ENCODE results near the gene ERN2. TPM values are rescaled to one million over a fixed set of nuclear protein-coding genes. Genes with fewer than 3 reads are reported as not detected.
A peak's percentile ranks its signal among the peaks of the same experiment; 100 is the strongest.

ERN2 gene
- total and polyA plus RNA-seq, 2 donors (not counting 1 experiment from before 2014, with no cell fraction given) = 0.83 TPM; not detected in 1

GRCh38 chr16:23734176-23734893, 21.3 kb upstream of the ERN2 start:
- Histone ChIP-seq H3K27me3 (ENCODE audit: control insufficient read depth, insufficient read depth, low read length) (no peaks in the 10 kb centered on the region), H3K4me1 (ENCODE audit: control insufficient read depth, extremely low read depth, insufficient read depth, low read length) (no peaks in the 10 kb centered on the region), H3K4me3 (replicated peaks in 1 of 4; ENCODE audit: control extremely low read depth in 1 of 4, insufficient read depth in 1 of 4, low read depth in 3 of 4, low read length in 4 of 4) (no peak overlapping the region), H3K36me3 (ENCODE audit: control insufficient read depth, insufficient read depth, low read length) (no peaks in the 10 kb centered on the region), H4K20me1 (ENCODE audit: control insufficient read depth, extremely low read depth, insufficient read depth, low read length) (no peaks in the 10 kb centered on the region), H3K27ac (ENCODE audit: insufficient read depth, low read length) (no peak overlapping the region), H3K4me2 (ENCODE audit: extremely low read depth, insufficient read depth, low read length) (peak overlapping the region; percentile 71), H3K9ac (ENCODE audit: insufficient read depth, low read length) (no peak overlapping the region), H3K79me2 (ENCODE audit: control insufficient read depth, insufficient read depth, low read length) (no peaks in the 10 kb centered on the region), H2AFZ (ENCODE audit: low read length) (peak overlapping the region; percentile 26), H3K9me3 (ENCODE audit: control insufficient read depth, insufficient read depth, low read depth, low read length) (no peaks in the 10 kb centered on the region)
- TF ChIP-seq EZH2 (IDR thresholded peaks at IDR 0.05; ENCODE audit: low read length, missing control alignments) (no peak), CTCF (conservative IDR thresholded peaks at IDR 0.05 in 1 of 2, IDR thresholded peaks at IDR 0.05 in 1 of 2; ENCODE audit: low read depth in 1 of 2, low read length in 2 of 2) (no peak)
- DNase-seq (ENCODE audit: low read depth in 2 of 2) = no peak

- DNase-seq (ENCODE audit: low read depth in 2 of 2) = peak; percentile 17 to 90
- H4K20me1 ChIP-seq (ENCODE audit: control insufficient read depth, extremely low read depth, insufficient read depth, low read length) = no peaks in the 10 kb centered on the region
- H3K9me3 ChIP-seq (ENCODE audit: control insufficient read depth, insufficient read depth, low read depth, low read length) = no peaks in the 10 kb centered on the region
- H3K4me1 ChIP-seq (ENCODE audit: control insufficient read depth, extremely low read depth, insufficient read depth, low read length) = no peaks in the 10 kb centered on the region
- no peaks in the 10 kb centered on the region for H3K27me3 ChIP-seq (ENCODE audit: control insufficient read depth, insufficient read depth, low read length)
- no peak for TF ChIP-seq EZH2 (IDR thresholded peaks at IDR 0.05; ENCODE audit: low read length, missing control alignments)
- H3K4me2 ChIP-seq (ENCODE audit: extremely low read depth, insufficient read depth, low read length) = no peak overlapping the region
- no peak overlapping the region for H3K9ac ChIP-seq (ENCODE audit: insufficient read depth, low read length)
- H3K79me2 ChIP-seq (ENCODE audit: control insufficient read depth, insufficient read depth, low read length) = no peaks in the 10 kb centered on the region
- H3K4me3 ChIP-seq (replicated peaks in 1 of 4; ENCODE audit: control extremely low read depth in 1 of 4, insufficient read depth in 1 of 4, low read depth in 3 of 4, low read length in 4 of 4) = no peak overlapping the region
- H2AFZ ChIP-seq (ENCODE audit: low read length) = peak overlapping the region; percentile 10
- no peaks in the 10 kb centered on the region for H3K36me3 ChIP-seq (ENCODE audit: control insufficient read depth, insufficient read depth, low read length)
- no peak overlapping the region for H3K27ac ChIP-seq (ENCODE audit: insufficient read depth, low read length)
Observed at GRCh38 chr16:23729503-23730424, 16.7 kb upstream of the ERN2 start.

- H2AFZ ChIP-seq (ENCODE audit: low read length) = no peak overlapping the region
- H3K9me3 ChIP-seq (ENCODE audit: control insufficient read depth, insufficient read depth, low read depth, low read length) = no peaks in the 10 kb centered on the region
- H3K4me1 ChIP-seq (ENCODE audit: control insufficient read depth, extremely low read depth, insufficient read depth, low read length) = no peaks in the 10 kb centered on the region
Observed at GRCh38 chr16:23728112-23728477, 15.1 kb upstream of the ERN2 start.

More at GRCh38 chr16:23728112-23728477, 15.1 kb upstream of the ERN2 start:
- no peaks in the 10 kb centered on the region for H4K20me1 ChIP-seq (ENCODE audit: control insufficient read depth, extremely low read depth, insufficient read depth, low read length)
- no peaks in the 10 kb centered on the region for H3K79me2 ChIP-seq (ENCODE audit: control insufficient read depth, insufficient read depth, low read length)
- TF ChIP-seq EZH2 (IDR thresholded peaks at IDR 0.05; ENCODE audit: low read length, missing control alignments) (no peak), CTCF (conservative IDR thresholded peaks at IDR 0.05 in 1 of 2, IDR thresholded peaks at IDR 0.05 in 1 of 2; ENCODE audit: low read depth in 1 of 2, low read length in 2 of 2) (no peak)
- no peak overlapping the region for H3K4me3 ChIP-seq (replicated peaks in 1 of 4; ENCODE audit: control extremely low read depth in 1 of 4, insufficient read depth in 1 of 4, low read depth in 3 of 4, low read length in 4 of 4)
- H3K9ac ChIP-seq (ENCODE audit: insufficient read depth, low read length) = no peak overlapping the region
- H3K36me3 ChIP-seq (ENCODE audit: control insufficient read depth, insufficient read depth, low read length) = no peaks in the 10 kb centered on the region
- no peak for DNase-seq (ENCODE audit: low read depth in 2 of 2)
- no peak overlapping the region for H3K4me2 ChIP-seq (ENCODE audit: extremely low read depth, insufficient read depth, low read length)
- no peak overlapping the region for H3K27ac ChIP-seq (ENCODE audit: insufficient read depth, low read length)
- no peaks in the 10 kb centered on the region for H3K27me3 ChIP-seq (ENCODE audit: control insufficient read depth, insufficient read depth, low read length)

Measured in fibroblast of lung (primary cell).